ENCODE data around the gene PCLO. TPM values are rescaled to one million over a fixed set of nuclear protein-coding genes. Genes with fewer than 3 reads are reported as not detected.

The PCLO gene
- total RNA-seq, 2 experiments from 2014 or later = not detected

GRCh38 chr7:82851121-82851520 is 311.6 kb downstream of the PCLO start:
- Mint-ChIP-seq H3K9me3 (no peaks in the 10 kb centered on the region), H3K27ac (no peak overlapping the region), H3K27me3 (no peaks in the 10 kb centered on the region), H3K4me3 (no peak overlapping the region), H3K4me1 (ENCODE audit: low read depth) (no peaks in the 10 kb centered on the region), H3K36me3 (ENCODE audit: low read depth) (no peaks in the 10 kb centered on the region)
- CTCF ChIA-PET = no interaction called here
- POLR2A ChIA-PET = no interaction called here
- intact Hi-C loops (cut with micrococcal nuclease) = no loop called here
- DNase-seq (no peak), ATAC-seq (no peak)
- TF ChIP-seq CTCF (IDR thresholded peaks at IDR 0.05) = no peak

- DNase-seq (no peak), ATAC-seq (no peak)
- CTCF ChIA-PET = no interaction called here
- Mint-ChIP-seq H3K4me3 (no peak overlapping the region), H3K27me3 (no peaks in the 10 kb centered on the region), H3K27ac (no peak overlapping the region), H3K4me1 (ENCODE audit: low read depth) (no peaks in the 10 kb centered on the region), H3K36me3 (ENCODE audit: low read depth) (no peaks in the 10 kb centered on the region), H3K9me3 (peaks cover 4% of the 10 kb centered on the region)
- intact Hi-C loops (cut with micrococcal nuclease) = no loop called here
- POLR2A ChIA-PET = no interaction called here
- no peak for TF ChIP-seq CTCF (IDR thresholded peaks at IDR 0.05)
These were observed 320.9 kb downstream of the PCLO start for GRCh38 chr7:82841828-82842227.

- H3K4me3 Mint-ChIP-seq = no peak overlapping the region
- DNase-seq (no peak), ATAC-seq (no peak)
- peaks cover 4% of the 10 kb centered on the region for H3K9me3 Mint-ChIP-seq
- ChIA-PET POLR2A (no interaction called here), CTCF (no interaction called here)
- no peaks in the 10 kb centered on the region for H3K27me3 Mint-ChIP-seq
- no peaks in the 10 kb centered on the region for H3K36me3 Mint-ChIP-seq (ENCODE audit: low read depth)
- intact Hi-C loops (cut with micrococcal nuclease) = no loop called here
- H3K27ac Mint-ChIP-seq = no peak overlapping the region
- H3K4me1 Mint-ChIP-seq (ENCODE audit: low read depth) = no peaks in the 10 kb centered on the region
- TF ChIP-seq CTCF (IDR thresholded peaks at IDR 0.05) = no peak
These were observed 322.6 kb downstream of the PCLO start for GRCh38 chr7:82840061-82840460.

GRCh38 chr7:82839555-82839954 is 323.1 kb downstream of the PCLO start:
- ChIA-PET CTCF (no interaction called here), POLR2A (no interaction called here)
- H3K36me3 Mint-ChIP-seq (ENCODE audit: low read depth) = no peaks in the 10 kb centered on the region
- no peak for ATAC-seq
- H3K27me3 Mint-ChIP-seq = no peaks in the 10 kb centered on the region
- no peak for TF ChIP-seq CTCF (IDR thresholded peaks at IDR 0.05)
- DNase-seq = no peak
- H3K9me3 Mint-ChIP-seq = peaks cover 4% of the 10 kb centered on the region
- intact Hi-C loops (cut with micrococcal nuclease) = no loop called here
- H3K4me3 Mint-ChIP-seq = no peak overlapping the region
- no peaks in the 10 kb centered on the region for H3K4me1 Mint-ChIP-seq (ENCODE audit: low read depth)
- no peak overlapping the region for H3K27ac Mint-ChIP-seq

- TF ChIP-seq CTCF (IDR thresholded peaks at IDR 0.05) = no peak
- H3K27me3 Mint-ChIP-seq = no peaks in the 10 kb centered on the region
- H3K4me1 Mint-ChIP-seq (ENCODE audit: low read depth) = no peaks in the 10 kb centered on the region
- DNase-seq = no peak
- intact Hi-C loops (cut with micrococcal nuclease) = no loop called here
- no peak overlapping the region for H3K4me3 Mint-ChIP-seq
- H3K9me3 Mint-ChIP-seq = peaks cover 4% of the 10 kb centered on the region
- H3K36me3 Mint-ChIP-seq (ENCODE audit: low read depth) = no peaks in the 10 kb centered on the region
- ChIA-PET POLR2A (no interaction called here), CTCF (no interaction called here)
- H3K27ac Mint-ChIP-seq = no peak overlapping the region
- ATAC-seq = no peak
These were observed 323.6 kb downstream of the PCLO start for GRCh38 chr7:82839063-82839462.
